HEK293T (cell line): Measurements from ENCODE around the gene ARHGAP6.

ENCODE experiments used
- CTCF ChIA-PET: fragments of 350-600 bp; formaldehyde crosslinking; extraction: SDS; loops from one replicate; lab custom pipeline; 2021; ENCODE audit warnings: antibody characterized with exemption, inconsistent platforms; lab: Yijun Ruan, JAX
- POLR2A ChIA-PET: fragments of 350-600 bp; formaldehyde crosslinking; extraction: SDS; loops from one replicate; lab custom pipeline; 2020; ENCODE audit warnings: antibody characterized with exemption, inconsistent platforms; lab: Yijun Ruan, JAX
- DNase-seq: peaks from one replicate; pipeline ENCODE4 v3.0.0; 2012; ENCODE audit warnings: mixed read lengths; ENCODE audit errors: extremely low spot score
- ARNT ChIP-seq: fragments of 450-650 bp; IDR thresholded peaks from 2 replicates; pipeline ENCODE4 v1.6.1; 2017; ENCODE audit warnings: mild to moderate bottlenecking
- BHLHE40 ChIP-seq: fragments of 450-650 bp; IDR thresholded peaks from 2 replicates; pipeline ENCODE4 v1.6.1; 2016; ENCODE audit warnings: mild to moderate bottlenecking, moderate library complexity, borderline replicate concordance
- CTBP1 ChIP-seq: fragments of 450-650 bp; IDR thresholded peaks from 2 replicates; pipeline ENCODE4 v1.6.1; 2016; ENCODE audit warnings: borderline replicate concordance
- ELF4 ChIP-seq: fragments of 450-650 bp; IDR thresholded peaks from 2 replicates; pipeline ENCODE4 v1.6.1; 2017; ENCODE audit warnings: antibody characterized with exemption
- FOXA1 ChIP-seq: fragments of 450-650 bp; IDR thresholded peaks from 2 replicates; pipeline ENCODE4 v1.6.1; 2016; ENCODE audit warnings: mild to moderate bottlenecking
- FOXK2 ChIP-seq: fragments of 450-650 bp; IDR thresholded peaks from 2 replicates; pipeline ENCODE4 v1.6.1; 2016; ENCODE audit warnings: mild to moderate bottlenecking
- FOXM1 ChIP-seq: fragments of 450-650 bp; IDR thresholded peaks from 2 replicates; pipeline ENCODE4 v1.6.1; 2017; ENCODE audit warnings: mild to moderate bottlenecking, borderline replicate concordance
- HDGF ChIP-seq: fragments of 450-650 bp; IDR thresholded peaks from 2 replicates; pipeline ENCODE4 v1.6.1; 2017; ENCODE audit warnings: antibody characterized with exemption, borderline replicate concordance
- L3MBTL2 ChIP-seq: fragments of 450-650 bp; conservative IDR thresholded peaks from 2 replicates; pipeline ENCODE4 v1.6.1; 2016; ENCODE audit warnings: mild to moderate bottlenecking
- LEF1 ChIP-seq: fragments of 450-650 bp; IDR thresholded peaks from 2 replicates; pipeline ENCODE4 v1.6.1; 2017; ENCODE audit warnings: mild to moderate bottlenecking, borderline replicate concordance
- NFRKB ChIP-seq: fragments of 450-650 bp; IDR thresholded peaks from 2 replicates; pipeline ENCODE4 v1.6.1; 2016; ENCODE audit warnings: mild to moderate bottlenecking, moderate library complexity
- SP1 ChIP-seq: fragments of 450-650 bp; IDR thresholded peaks from 2 replicates; pipeline ENCODE4 v1.6.1; 2017
- SUZ12 ChIP-seq: fragments of 450-650 bp; IDR thresholded peaks from 2 replicates; pipeline ENCODE4 v1.6.1; 2016; ENCODE audit warnings: mild to moderate bottlenecking
- TARDBP ChIP-seq: fragments of 450-650 bp; IDR thresholded peaks from 2 replicates; pipeline ENCODE4 v1.6.1; 2016
- ZNF384 ChIP-seq: fragments of 450-650 bp; IDR thresholded peaks from 2 replicates; pipeline ENCODE4 v1.6.1; 2016
- TF ChIP-seq, protein P1 (sequence below): fragments of 450-650 bp; IDR thresholded peaks from 2 replicates; pipeline ENCODE4 v1.6.1; 2016

Gene ARHGAP6

DNA sequence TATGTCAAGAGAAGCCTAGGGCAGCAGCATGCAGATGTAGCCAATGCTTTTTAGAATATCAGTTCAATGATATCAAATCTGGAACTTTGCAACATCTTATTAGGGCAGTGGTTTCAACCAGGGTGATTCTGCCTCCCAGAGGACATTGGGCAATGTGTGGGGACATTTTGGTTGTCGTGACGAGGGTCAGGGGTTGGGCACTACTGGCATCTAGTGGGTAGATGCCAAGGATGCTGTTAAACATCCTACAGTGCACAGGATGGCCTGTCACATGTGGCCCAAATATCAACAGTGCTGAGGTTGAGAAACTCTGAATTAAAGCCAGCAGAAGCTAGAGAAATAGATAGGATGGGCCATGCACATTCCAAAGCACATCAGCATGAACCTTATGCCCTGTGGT lies 220.2 kb downstream of the ARHGAP6 start:
- POLR2A ChIA-PET, result no interaction called here
- TF ChIP-seq FOXK2 (no peak), FOXA1 (no peak), NFRKB (no peak), ZNF384 (no peak), TARDBP (no peak), BHLHE40 (no peak), SUZ12 (no peak), L3MBTL2 (no peak), FOXM1 (no peak), HDGF (no peak)
- CTCF ChIA-PET, result no interaction called here
- DNase-seq, result no peak

DNA sequence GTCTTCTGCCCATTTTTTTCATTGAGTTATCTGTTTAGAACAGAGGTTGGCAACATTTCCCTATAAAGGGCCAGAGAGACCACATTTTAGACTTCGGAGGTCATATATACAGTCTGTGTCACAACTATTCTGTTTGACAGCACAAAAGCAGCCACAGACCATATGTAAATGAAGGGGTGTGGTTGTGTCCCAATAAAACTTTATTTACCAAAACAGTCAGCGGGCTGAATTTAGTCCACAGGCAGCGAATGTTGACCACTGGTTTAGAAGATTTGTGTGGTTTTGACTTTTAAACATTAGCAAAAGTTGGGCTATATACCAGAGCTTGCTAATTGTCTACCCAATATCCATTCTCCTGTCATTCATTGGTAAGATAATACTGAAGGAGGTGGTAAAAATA lies 221.7 kb downstream of the ARHGAP6 start:
- CTCF ChIA-PET, result no interaction called here
- POLR2A ChIA-PET, result no interaction called here
- no peak for DNase-seq
- TF ChIP-seq LEF1 (no peak), ZNF384 (no peak), HDGF (no peak), CTBP1 (no peak), ELF4 (no peak)

DNA sequence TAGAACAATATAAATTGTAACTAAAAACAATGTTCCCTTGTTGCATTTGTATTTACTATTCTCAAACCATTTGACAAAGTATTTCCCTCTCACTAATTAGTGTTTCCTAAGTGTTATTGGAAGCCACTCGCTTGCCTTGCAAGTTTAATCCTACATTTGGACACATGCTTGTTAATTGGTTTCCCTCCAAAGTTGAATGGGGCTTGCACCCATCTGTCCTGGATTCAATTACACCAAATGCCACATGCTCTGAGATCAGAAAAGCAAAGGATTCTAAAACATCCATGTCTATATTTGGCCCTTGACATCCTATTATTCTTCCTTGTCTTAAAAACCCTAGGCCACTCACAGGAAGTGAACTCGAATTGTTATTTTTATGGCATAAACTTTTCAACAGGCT lies 225.9 kb downstream of the ARHGAP6 start:
- POLR2A ChIA-PET, result no interaction called here

DNA sequence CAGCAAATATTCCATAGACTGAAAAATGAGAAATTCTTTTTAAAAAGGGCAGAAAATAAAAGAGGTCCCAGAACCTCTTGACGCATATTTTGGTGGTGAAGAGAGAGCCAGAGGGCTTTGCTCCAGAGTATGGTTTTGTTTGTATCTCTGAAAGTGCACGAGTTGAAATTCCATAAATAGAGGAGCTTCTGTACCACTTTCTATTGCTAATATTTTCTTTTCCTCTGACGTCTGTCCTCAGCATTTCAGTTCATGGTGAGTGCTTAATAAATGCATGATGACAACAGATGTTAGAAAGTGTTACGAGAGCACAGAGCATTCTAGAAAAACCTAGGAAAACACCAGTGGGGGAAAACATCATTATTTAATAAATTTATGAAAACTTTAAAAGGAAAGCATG lies 227.0 kb downstream of the ARHGAP6 start:
- POLR2A ChIA-PET, result no interaction called here
- CTCF ChIA-PET, result no interaction called here

More for the DNA sequence above, 225.9 kb downstream of the ARHGAP6 start:
- TF ChIP-seq SP1 (no peak), FOXK2 (no peak), ZNF384 (no peak), SUZ12 (no peak), LEF1 (no peak), HDGF (no peak), ARNT (no peak), CTBP1 (no peak), BHLHE40 (no peak), ELF4 (no peak), TARDBP (no peak), FOXA1 (no peak), L3MBTL2 (no peak), FOXM1 (no peak), NFRKB (no peak)
- TF ChIP-seq, protein P1, sequence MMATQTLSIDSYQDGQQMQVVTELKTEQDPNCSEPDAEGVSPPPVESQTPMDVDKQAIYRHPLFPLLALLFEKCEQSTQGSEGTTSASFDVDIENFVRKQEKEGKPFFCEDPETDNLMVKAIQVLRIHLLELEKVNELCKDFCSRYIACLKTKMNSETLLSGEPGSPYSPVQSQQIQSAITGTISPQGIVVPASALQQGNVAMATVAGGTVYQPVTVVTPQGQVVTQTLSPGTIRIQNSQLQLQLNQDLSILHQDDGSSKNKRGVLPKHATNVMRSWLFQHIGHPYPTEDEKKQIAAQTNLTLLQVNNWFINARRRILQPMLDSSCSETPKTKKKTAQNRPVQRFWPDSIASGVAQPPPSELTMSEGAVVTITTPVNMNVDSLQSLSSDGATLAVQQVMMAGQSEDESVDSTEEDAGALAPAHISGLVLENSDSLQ, result no peak
- CTCF ChIA-PET, result no interaction called here
- DNase-seq, result no peak

DNA sequence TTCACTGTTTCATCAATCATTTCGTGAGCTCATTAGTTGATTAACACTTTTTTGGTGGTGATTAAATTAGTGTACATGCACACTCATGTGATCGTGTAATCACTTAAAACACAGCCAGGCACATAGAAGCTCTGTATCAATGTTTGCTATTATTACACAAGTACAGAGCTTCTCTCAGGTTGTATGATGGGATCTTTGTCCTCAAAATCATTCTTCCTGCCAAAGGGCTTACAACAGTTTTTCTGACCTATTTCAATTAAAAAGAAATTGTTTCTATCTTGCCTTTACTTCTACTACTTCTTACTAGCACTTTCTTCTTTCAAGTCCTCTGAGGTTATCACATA lies 227.4 kb downstream of the ARHGAP6 start:
- TF ChIP-seq ZNF384 (no peak), ARNT (no peak), L3MBTL2 (no peak)
- DNase-seq, result no peak
- CTCF ChIA-PET, result no interaction called here
- POLR2A ChIA-PET, result no interaction called here

More for the DNA sequence above, 227.0 kb downstream of the ARHGAP6 start:
- no peak for DNase-seq
- TF ChIP-seq TARDBP (no peak), ELF4 (no peak), ZNF384 (no peak), SP1 (no peak)

DNA sequence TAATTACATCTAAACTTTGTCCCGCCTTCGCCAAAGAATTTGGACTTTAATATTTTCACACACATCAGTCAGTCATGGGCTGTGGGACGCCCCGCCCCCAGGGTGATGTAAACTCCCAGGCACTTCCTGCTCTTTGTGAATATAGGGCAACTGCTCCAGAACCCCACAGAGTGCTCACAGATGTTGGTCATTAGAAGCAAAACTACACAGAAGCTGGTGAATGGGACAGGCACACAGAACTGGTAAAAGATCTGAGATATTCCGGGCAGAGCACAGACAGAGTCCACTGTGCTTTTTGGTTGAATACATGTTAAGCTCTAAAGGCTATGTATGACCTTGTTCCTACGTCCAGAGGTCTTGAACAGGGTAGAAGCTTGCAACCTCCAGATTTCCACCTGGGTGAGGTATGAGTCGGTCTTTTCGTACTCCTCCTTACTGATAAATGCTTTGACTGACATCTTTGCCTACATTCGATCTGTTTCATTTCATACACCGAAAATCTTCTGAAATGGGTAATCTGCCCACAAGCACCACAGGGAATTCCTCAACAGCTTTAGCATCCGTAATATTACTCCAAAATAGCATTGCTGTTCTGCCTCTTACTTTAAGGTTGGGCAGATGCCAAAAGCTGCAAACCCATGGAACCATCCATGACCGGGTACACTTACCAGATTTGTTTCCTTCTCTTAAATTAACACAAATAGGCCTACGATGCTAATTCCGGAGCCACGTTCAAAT lies 227.9 kb downstream of the ARHGAP6 start:
- ChIA-PET POLR2A (no interaction called here), CTCF (no interaction called here)
- DNase-seq, result no peak
- TF ChIP-seq BHLHE40, result no peak
- no peak for TF ChIP-seq SP1
- TF ChIP-seq, protein P1, result no peak
- no peak for TF ChIP-seq SUZ12
- no peak for TF ChIP-seq FOXK2
- TF ChIP-seq CTBP1, result no peak
- TF ChIP-seq NFRKB, result no peak
- TF ChIP-seq FOXA1, result no peak
- no peak for TF ChIP-seq HDGF

DNA sequence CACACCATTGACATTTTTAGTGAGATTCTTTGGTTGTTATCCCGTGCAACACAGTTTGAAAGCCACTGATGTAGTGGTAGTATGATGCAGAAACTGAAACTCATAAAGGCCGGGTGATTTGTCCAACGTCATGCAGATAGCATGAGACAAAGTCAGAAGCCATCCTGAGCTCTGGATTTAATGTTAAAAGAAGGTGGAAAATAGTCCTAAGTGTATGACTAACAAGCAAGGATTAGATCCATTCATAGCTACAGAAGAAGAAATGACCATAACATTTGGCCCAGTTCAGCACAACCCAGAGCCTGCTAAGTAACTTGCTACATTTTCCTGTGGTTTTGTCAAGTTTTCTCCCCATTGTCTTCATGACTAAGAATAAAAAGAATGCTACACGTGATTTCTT lies 230.2 kb downstream of the ARHGAP6 start:
- CTCF ChIA-PET, result no interaction called here
- TF ChIP-seq HDGF (no peak), SUZ12 (no peak), NFRKB (no peak), LEF1 (no peak), TARDBP (no peak)
- TF ChIP-seq, protein P1, result no peak
- POLR2A ChIA-PET, result no interaction called here

DNA sequence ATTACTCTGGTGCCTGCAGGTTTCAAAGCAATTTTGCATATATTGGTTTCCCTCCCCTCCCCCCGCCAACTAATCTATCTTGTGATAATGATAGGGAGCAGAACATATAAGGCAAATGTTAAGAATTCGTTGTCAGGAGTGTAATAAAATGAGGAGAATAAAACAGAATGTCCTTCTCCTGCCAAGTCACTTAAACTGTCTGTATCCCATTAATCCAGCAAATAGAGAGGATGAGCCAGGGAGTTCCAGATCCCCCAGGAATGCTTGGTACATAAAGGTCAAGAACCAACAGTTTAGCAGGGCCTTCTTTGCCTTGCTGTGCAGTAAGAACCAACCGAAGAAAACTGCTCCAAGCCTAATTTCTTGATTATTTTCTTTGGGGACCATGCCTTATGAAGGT lies 231.1 kb downstream of the ARHGAP6 start:
- ChIA-PET CTCF (no interaction called here), POLR2A (no interaction called here)
- no peak for TF ChIP-seq ARNT
- TF ChIP-seq FOXA1, result no peak
- TF ChIP-seq NFRKB, result no peak
- TF ChIP-seq LEF1, result no peak
- TF ChIP-seq FOXK2, result no peak
- TF ChIP-seq SP1, result no peak
- no peak for TF ChIP-seq TARDBP
- no peak for TF ChIP-seq HDGF
- no peak for TF ChIP-seq L3MBTL2
- TF ChIP-seq SUZ12, result no peak
- no peak for TF ChIP-seq CTBP1
- no peak for TF ChIP-seq BHLHE40
- TF ChIP-seq ELF4, result no peak
- TF ChIP-seq ZNF384, result no peak
- no peak for TF ChIP-seq FOXM1
- TF ChIP-seq, protein P1, result no peak
- DNase-seq, result no peak

More for the DNA sequence above, 230.2 kb downstream of the ARHGAP6 start:
- DNase-seq, result no peak
